Fibroblast of villous mesenchyme (primary cell): ENCODE measurements around the gene C9orf72. TPM values are rescaled to one million over a fixed set of nuclear protein-coding genes. Genes with fewer than 3 reads are reported as not detected.
A peak's percentile ranks its signal among the peaks of the same experiment; 100 is the strongest.

Source experiments
- DNase-seq: peaks from one replicate; pipeline ENCODE4 v3.0.0-alpha.2; 2010; ENCODE audit warnings: low read depth
- H3K4me3 ChIP-seq: 2 replicates; pipeline ENCODE4 v1.5.1; 2011; ENCODE audit warnings: low read depth, mild to moderate bottlenecking, low read length
- CTCF ChIP-seq: IDR thresholded peaks from 2 replicates; pipeline ENCODE4 v1.5.1; 2012; ENCODE audit warnings: low read depth, mild to moderate bottlenecking, low read length; ENCODE audit not compliant: insufficient read depth
- total RNA-seq: library from RNA; depleted of rRNA; stranded (reverse); fragments of >200 nt; gene quantifications from 2 replicates; pipeline ENCODE4 v1.2.3, GENCODE V29; 2012

Gene C9orf72
- total RNA-seq, 1 donor = 7.8 TPM

GRCh38 chr9:27556470-27556869 lies 16.8 kb downstream of the C9orf72 start:
- TF ChIP-seq CTCF = no peak
- no peak for DNase-seq

GRCh38 chr9:27554712-27555111 lies 18.6 kb downstream of the C9orf72 start:
- DNase-seq = no peak
- H3K4me3 ChIP-seq = no peak overlapping the region
- TF ChIP-seq CTCF = no peak

More at GRCh38 chr9:27556470-27556869, 16.8 kb downstream of the C9orf72 start:
- no peak overlapping the region for H3K4me3 ChIP-seq

GRCh38 chr9:27549196-27549755 lies 24.0 kb downstream of the C9orf72 start:
- TF ChIP-seq CTCF = no peak
- no peak overlapping the region for H3K4me3 ChIP-seq
- peak; percentile 44 for DNase-seq

GRCh38 chr9:27548055-27548741 lies 25.1 kb downstream of the C9orf72 start:
- DNase-seq = peak; percentile 63
- TF ChIP-seq CTCF = peak; percentile 48
- no peak overlapping the region for H3K4me3 ChIP-seq

GRCh38 chr9:27545471-27545870 lies 27.8 kb downstream of the C9orf72 start:
- H3K4me3 ChIP-seq = no peak overlapping the region
- no peak for TF ChIP-seq CTCF
- no peak for DNase-seq

- no peak for DNase-seq
- H3K4me3 ChIP-seq = no peak overlapping the region
- no peak for TF ChIP-seq CTCF
These were observed 30.8 kb downstream of the C9orf72 start for GRCh38 chr9:27542508-27542907.
